Left kidney (tissue), 2 donors: ENCODE measurements around the gene ADNP2. TPM values are rescaled to one million over a fixed set of nuclear protein-coding genes. Genes with fewer than 3 reads are reported as not detected.

Experiments used
- DNase-seq: peaks from one replicate; pipeline ENCODE4 v3.0.0-alpha.2; 2013
- polyA plus RNA-seq: library from polyadenylated mRNA; unstranded; fragments of 120-200 nt; gene quantifications from one replicate; pipeline ENCODE4 v1.2.1, GENCODE V29; 2013; ENCODE audit not compliant: insufficient read length

ADNP2 gene
- polyA plus RNA-seq, 1 donor = 29.0 TPM

DNA sequence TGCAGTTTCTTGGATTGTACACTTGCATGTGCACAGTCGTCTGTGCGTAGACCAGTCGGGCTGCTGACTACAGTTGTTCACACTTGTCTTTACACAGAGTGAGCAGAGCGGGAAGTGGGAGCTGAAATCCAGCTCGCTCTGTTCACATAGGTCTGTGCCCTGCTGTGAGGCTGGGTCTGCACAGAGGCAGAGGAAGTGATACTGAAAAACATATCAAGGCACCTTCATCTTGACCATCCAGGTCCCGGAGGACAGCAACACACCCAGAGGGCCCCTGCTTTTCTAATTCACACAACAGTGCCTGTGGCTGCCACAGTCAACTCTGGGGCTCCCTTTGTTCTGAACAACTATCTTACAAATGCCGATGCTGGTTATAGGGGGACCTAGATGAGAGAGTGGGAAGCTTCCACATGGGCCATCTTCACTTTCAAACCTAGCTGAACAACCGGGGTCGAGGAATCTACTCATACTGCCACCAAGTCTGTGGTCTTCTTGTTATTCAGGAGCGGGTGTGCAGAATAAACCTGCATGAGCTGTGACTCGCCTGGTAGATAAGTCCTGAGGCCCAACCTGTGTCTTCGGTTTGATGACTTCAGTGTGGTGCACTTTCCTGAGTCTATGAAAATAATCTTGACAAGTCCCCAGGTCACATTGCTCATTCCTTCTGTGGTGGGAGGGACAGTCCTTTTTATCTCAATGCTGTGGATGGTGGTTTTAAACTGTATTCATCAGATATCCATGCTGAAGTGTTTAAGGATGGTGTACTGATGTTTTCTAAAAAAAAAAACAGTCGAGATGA is 3.5 kb upstream of the ADNP2 start:
- DNase-seq = no peak

GRCh38 chr18:80106482-80107051 is 2.5 kb upstream of the ADNP2 start:
- DNase-seq = no peak

DNA sequence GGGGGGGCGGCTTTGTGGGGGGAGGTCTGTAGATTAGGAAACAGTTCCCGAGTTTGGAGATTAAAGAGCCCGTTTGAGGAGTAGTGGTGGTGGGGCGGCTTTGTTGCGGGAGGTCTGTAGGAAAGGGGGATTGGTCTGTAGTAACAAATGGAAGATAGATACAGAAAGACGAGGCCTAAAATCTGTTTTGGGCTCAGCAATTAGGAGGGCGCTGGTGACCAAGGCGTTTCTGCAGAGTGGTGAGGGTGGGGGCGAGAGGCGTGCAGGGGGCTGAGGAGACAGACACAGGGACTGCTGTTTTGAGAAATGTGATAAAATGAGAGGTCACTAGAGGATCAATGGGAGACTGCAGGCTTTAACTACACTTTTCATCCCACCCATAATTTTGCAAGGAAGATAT is 1.6 kb upstream of the ADNP2 start:
- no peak for DNase-seq

GRCh38 chr18:80108121-80108536 is 933 bp upstream of the ADNP2 start:
- no peak for DNase-seq

GRCh38 chr18:80109676-80110078 is 615 bp downstream of the ADNP2 start:
- DNase-seq = peak; percentile 42

GRCh38 chr18:80112624-80113248 is 3.7 kb downstream of the ADNP2 start:
- no peak for DNase-seq

- DNase-seq = no peak
Observed at GRCh38 chr18:80115035-80115434, 6.0 kb downstream of the ADNP2 start.

DNA sequence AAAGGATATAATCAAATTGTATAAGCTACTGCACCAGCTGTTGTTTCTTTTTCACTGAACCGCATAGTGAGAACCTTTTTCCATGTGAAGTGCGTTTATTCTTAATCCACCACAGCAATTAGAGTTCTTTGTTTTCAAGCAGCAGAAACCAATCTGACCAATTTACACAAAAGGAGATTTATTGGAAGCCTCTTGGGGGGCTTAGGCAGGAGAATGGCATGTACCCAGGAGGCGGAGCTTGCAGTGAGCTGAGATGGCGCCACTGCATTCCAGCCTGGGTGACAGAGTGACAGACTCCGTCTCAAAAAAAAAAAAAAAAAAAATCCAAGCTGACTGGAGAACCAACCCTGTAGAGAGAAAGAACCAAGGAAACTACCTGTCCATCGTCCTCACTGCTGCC is 10.0 kb downstream of the ADNP2 start:
- no peak for DNase-seq

DNA sequence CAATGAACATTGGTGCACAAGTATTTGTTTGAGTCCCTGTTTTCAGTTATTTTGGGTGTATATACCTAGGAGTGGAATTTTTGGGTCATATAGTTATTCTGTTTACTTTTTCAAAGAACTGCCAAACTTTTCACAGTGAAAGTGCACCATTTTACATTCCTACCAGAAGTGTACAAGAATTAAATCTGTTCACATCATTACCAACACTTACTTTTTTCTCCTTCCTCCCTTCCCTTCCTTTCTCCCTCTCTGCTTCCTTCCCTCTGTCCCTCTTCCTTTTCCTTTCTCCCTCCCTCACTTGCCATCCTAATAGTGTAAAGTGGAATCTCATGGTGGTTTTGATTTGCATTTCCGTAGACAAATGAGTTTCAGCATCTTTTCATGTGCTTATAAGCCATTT is 11.9 kb downstream of the ADNP2 start:
- DNase-seq = no peak

- DNase-seq = no peak
Observed at GRCh38 chr18:80124131-80124530, 15.1 kb downstream of the ADNP2 start.

DNA sequence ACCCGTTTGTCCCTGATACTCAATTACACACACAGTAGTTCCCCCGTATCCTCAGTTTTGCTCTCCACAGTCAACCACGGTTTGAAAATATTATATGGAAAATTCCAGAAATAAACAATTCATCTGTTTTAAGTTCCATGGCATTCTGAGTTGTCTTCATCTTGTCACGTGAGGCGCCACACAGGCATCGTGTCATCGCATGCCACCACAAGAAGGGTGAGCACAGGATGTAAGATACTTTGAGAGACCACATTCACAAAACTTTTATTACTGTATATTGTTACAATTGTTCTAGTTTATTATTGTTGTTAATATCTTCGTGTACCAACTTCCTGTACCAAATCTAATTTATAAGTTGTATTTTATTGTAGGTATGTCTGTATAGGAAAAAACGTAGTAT is 17.7 kb downstream of the ADNP2 start:
- no peak for DNase-seq

GRCh38 chr18:80127635-80128034 is 18.6 kb downstream of the ADNP2 start:
- no peak for DNase-seq

DNA sequence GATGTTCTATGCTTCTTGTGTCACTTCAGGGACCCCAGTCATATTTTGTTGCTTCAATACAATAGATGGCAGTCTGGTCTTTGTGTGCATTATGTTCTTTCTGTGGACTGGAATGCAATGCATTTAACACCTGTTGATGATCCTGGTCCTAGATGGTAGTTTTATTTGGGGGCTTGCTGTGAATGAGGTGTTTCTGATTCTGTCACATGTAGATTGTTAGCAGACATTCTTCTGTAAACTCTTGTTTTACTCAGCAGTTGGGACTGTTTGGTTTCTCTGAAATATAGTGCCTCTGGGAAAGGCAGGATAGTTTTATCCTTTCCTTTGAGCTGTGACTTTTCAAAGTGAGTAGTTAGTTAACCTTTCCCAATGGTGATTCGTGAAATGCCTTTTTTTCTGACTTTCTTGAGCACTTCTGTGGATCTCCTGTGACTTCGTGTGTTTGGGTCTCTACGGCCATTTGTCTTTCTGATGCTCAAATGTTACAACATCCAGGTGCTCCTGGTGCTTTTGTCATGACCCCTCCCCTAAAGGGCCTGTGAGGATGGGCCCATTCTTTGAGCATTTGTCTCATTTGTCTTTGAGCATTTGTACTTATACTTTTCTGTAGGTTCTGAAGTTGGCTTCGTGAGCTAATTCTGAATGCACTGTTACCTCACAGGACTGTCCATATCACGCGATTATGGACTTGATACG is 20.8 kb downstream of the ADNP2 start:
- no peak for DNase-seq

GRCh38 chr18:80130555-80130954 is 21.5 kb downstream of the ADNP2 start:
- no peak for DNase-seq

- no peak for DNase-seq
Observed at GRCh38 chr18:80132180-80132812, 23.2 kb downstream of the ADNP2 start.

DNA sequence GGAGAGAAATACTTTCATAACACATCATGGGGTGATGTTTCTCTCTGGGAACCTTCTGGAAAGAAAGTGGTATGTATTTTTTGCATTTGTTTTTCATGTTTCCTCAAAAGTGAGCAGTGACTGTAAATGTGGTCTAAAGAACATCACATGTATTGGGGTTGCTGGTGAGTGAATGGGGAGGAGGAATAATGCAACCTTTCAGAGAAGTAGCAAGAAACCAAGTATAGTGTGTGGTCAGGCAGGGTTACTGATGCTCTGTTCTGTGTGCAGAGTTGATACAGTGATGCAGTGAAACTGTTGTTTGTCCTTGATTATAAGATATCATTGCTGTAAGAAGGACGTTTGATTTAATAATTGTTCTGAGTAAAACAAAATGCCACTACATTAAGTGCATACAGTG is 24.1 kb downstream of the ADNP2 start:
- no peak for DNase-seq

DNA sequence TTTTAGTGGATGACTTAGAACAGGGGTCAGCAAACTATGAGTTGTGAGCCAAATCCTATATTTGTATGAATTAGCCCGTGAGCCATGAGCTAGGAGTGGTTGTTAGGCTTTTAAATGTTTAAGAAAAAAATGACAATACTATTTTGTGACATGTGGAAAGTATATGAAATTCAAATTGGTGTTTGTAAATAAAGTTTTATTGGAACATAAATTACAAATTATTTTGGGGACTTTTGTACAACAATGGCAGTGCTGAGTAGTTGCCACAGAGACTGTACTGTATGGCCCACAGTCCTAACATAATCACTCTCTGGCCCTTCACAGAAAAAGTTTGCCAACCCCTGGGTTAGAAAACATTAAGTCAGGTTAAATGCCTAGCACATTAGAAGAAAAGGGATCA is 26.1 kb downstream of the ADNP2 start:
- no peak for DNase-seq

GRCh38 chr18:80136679-80137078 is 27.6 kb downstream of the ADNP2 start:
- DNase-seq = no peak

- no peak for DNase-seq
Observed at GRCh38 chr18:80137137-80137536, 28.1 kb downstream of the ADNP2 start.

DNA sequence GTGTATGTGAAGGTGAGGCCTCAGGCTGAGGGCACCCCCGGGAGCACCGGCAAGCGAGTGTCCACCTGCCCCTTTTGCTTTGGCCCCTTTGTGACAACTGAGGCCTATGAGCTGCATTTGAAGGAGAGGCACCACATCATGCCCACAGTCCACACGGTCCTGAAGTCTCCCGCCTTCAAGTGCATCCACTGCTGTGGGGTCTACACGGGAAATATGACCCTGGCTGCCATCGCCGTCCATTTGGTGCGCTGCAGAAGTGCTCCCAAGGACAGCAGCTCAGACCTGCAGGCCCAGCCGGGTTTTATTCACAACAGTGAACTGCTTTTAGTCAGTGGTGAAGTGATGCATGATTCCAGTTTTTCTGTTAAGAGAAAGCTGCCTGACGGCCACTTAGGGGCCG is 28.9 kb downstream of the ADNP2 start:
- DNase-seq = no peak

GRCh38 chr18:80140455-80140985 is 31.5 kb downstream of the ADNP2 start:
- DNase-seq = no peak

GRCh38 chr18:80143881-80144280 is 34.8 kb downstream of the ADNP2 start:
- no peak for DNase-seq
